T-cell (primary cell): Measurements from ENCODE around the gene SHROOM3. TPM values are rescaled to one million over a fixed set of nuclear protein-coding genes. Genes with fewer than 3 reads are reported as not detected.

ENCODE experiments used
- ATAC-seq, 4 experiments: fragments of 200-7000 bp in 3 of 4; fragments of 150-1000 bp in 1 of 4; cut with Tn5 transposase; replicated peaks in 1 of 4; 1 replicate in 3 of 4; 2 replicates in 1 of 4; pipeline ENCODE4 v1.10.0; 2021; ENCODE audit warnings: moderate library complexity in 3 of 4, mild to moderate bottlenecking in 2 of 4, moderate number of reproducible peaks in 1 of 4
- CTCF ChIA-PET, 2 donors: fragments of 300-600 bp; sonication (Branson Sonifier 250); formaldehyde crosslinking; loops; one replicate each; lab custom pipeline; 2022; ENCODE audit warnings: antibody characterized with exemption in 2 of 2; lab: Charles Lee
- POLR2A ChIA-PET, 2 donors: fragments of 300-600 bp; sonication (Branson Sonifier 250); formaldehyde crosslinking; loops; one replicate each; lab custom pipeline; 2022; ENCODE audit warnings: antibody characterized with exemption in 2 of 2; lab: Charles Lee
- DNase-seq, 35 experiments: peaks; one replicate each; pipeline versions ENCODE4 v3.0.0 to v3.0.0-alpha.2; 2013 to 2023
- H3K27ac ChIP-seq: one replicate; pipeline ENCODE4 v1.5.1; 2013; ENCODE audit warnings: low read length
- H3K27me3 ChIP-seq, 2 experiments: replicated peaks in 1 of 2; 1 replicate in 1 of 2; 2 replicates in 1 of 2; pipeline versions ENCODE4 v1.6.1 to v1.7.0; 2013; ENCODE audit warnings: low read length in 1 of 2, mixed read lengths in 1 of 2; ENCODE audit not compliant: control insufficient read depth in 2 of 2, insufficient read depth in 2 of 2; ENCODE audit errors: extremely low read depth in 1 of 2
- H3K36me3 ChIP-seq, 2 donors: 1 replicate in 1 of 2; 2 replicates in 1 of 2; pipeline versions ENCODE4 v1.6.1 to v1.7.0; 2013; ENCODE audit warnings: low read length in 1 of 2; ENCODE audit not compliant: control insufficient read depth in 2 of 2, insufficient read depth in 1 of 2; ENCODE audit errors: extremely low read depth in 1 of 2
- H3K4me1 ChIP-seq, 2 experiments: 1 replicate in 1 of 2; 2 replicates in 1 of 2; pipeline versions ENCODE4 v1.6.1 to v1.7.0; 2013; ENCODE audit warnings: low read length in 2 of 2, mixed read lengths in 1 of 2; ENCODE audit not compliant: insufficient read depth in 2 of 2, control insufficient read depth in 1 of 2; ENCODE audit errors: extremely low read depth in 1 of 2
- H3K4me3 ChIP-seq, 2 donors: 1 replicate in 1 of 2; 2 replicates in 1 of 2; pipeline versions ENCODE4 v1.5.1 to v1.7.0; 2013; ENCODE audit warnings: mild to moderate bottlenecking in 2 of 2, low read length in 1 of 2, moderate library complexity in 1 of 2; ENCODE audit not compliant: control insufficient read depth in 1 of 2; ENCODE audit errors: extremely low read depth in 1 of 2
- H3K9me3 ChIP-seq: 2 replicates; pipeline ENCODE4 v1.7.0; 2013
- H3K27ac Mint-ChIP-seq, 2 donors: one replicate each; pipeline ENCODE4 v1.8.0; 2020 to 2021; ENCODE audit warnings: mild to moderate bottlenecking in 2 of 2, mixed read lengths in 2 of 2
- H3K27me3 Mint-ChIP-seq, 2 donors: one replicate each; pipeline ENCODE4 v1.8.0; 2021 to 2022; ENCODE audit warnings: mixed read lengths in 2 of 2
- H3K36me3 Mint-ChIP-seq: one replicate; pipeline ENCODE4 v1.8.0; 2021; ENCODE audit warnings: mixed read lengths
- H3K4me1 Mint-ChIP-seq, 3 donors: one replicate each; pipeline ENCODE4 v1.8.0; 2020 to 2022; ENCODE audit warnings: mixed read lengths in 3 of 3, mild to moderate bottlenecking in 1 of 3
- H3K4me3 Mint-ChIP-seq, 3 donors: one replicate each; pipeline ENCODE4 v1.8.0; 2020 to 2022; ENCODE audit warnings: mild to moderate bottlenecking in 3 of 3, mixed read lengths in 3 of 3, moderate library complexity in 3 of 3
- H3K9me3 Mint-ChIP-seq, 3 donors: one replicate each; pipeline ENCODE4 v1.8.0; 2020 to 2022; ENCODE audit warnings: mixed read lengths in 3 of 3
- WGBS: methylation state at CpG from one replicate; pipeline ENCODE4 v1.1.5; 2013; ENCODE audit warnings: missing lambda C conversion rate; ENCODE audit not compliant: insufficient coverage; 5-methylcytosine and 5-hydroxymethylcytosine counted together
- total RNA-seq, 35 experiments: library from RNA in 6 of 35; stranded (reverse) in 6 of 35; fragments of 120-200 nt in 1 of 35; gene quantifications; one replicate each; pipeline versions ENCODE4 v1.2.1 to v1.2.4 and lab custom pipeline; 2013 to 2026

The SHROOM3 gene
- total RNA-seq, 5 donors from 2014 or later (not counting 1 experiment from before 2014, with no cell fraction given): 0.22 to 1.1 (median 0.33) TPM; not detected in 2

- Mint-ChIP-seq H3K4me3 (no peak overlapping the region), H3K27ac (no peak overlapping the region), H3K27me3 (peaks cover 2 to 8% of the 10 kb centered on the region in 2 donors), H3K9me3 (peaks cover 12 to 25% (median 16%) of the 10 kb centered on the region in 3 donors), H3K4me1 (no peaks in the 10 kb centered on the region), H3K36me3 (no peaks in the 10 kb centered on the region)
- DNase-seq: no peak
- Histone ChIP-seq H3K4me1 (no peaks in the 10 kb centered on the region), H3K9me3 (no peaks in the 10 kb centered on the region), H3K27me3 (peaks cover 0 to 7% of the 10 kb centered on the region in 2 experiments), H3K4me3 (no peak overlapping the region), H3K27ac (no peak overlapping the region), H3K36me3 (no peaks in the 10 kb centered on the region)
- CTCF ChIA-PET: interaction anchor here in 1 of 2 donors (0.6 to 0.7 kb wide), 2 partner anchors 135 to 300 kb away, joined by 3 to 4 read pairs; no protein-coding TSS in a partner anchor
- POLR2A ChIA-PET: no interaction called here
- 89% methylated on average over 7 of the region's 10 CpGs for WGBS
- ATAC-seq: no peak
Observed at GRCh38 chr4:76809594-76810305, 374.7 kb downstream of the SHROOM3 start.

- ChIA-PET CTCF (no interaction called here), POLR2A (interaction anchor here in 1 of 2 donors (0.6 kb wide), 1 partner anchor 37 kb away, joined by 3 read pairs; no protein-coding TSS in a partner anchor)
- no peaks in the 10 kb centered on the region for H3K4me1 Mint-ChIP-seq
Observed at GRCh38 chr4:76811604-76812412, 376.8 kb downstream of the SHROOM3 start.

GRCh38 chr4:76813070-76813469 lies 378.0 kb downstream of the SHROOM3 start:
- ChIA-PET POLR2A (no interaction called here), CTCF (no interaction called here)
- no peak for DNase-seq
- no peaks in the 10 kb centered on the region for H3K9me3 ChIP-seq
- H3K27ac Mint-ChIP-seq: no peak overlapping the region
- no peaks in the 10 kb centered on the region for H3K4me1 Mint-ChIP-seq
- peaks cover 0 to 9% of the 10 kb centered on the region in 2 experiments for H3K27me3 ChIP-seq
- H3K4me3 Mint-ChIP-seq: no peak overlapping the region
- H3K4me1 ChIP-seq: no peaks in the 10 kb centered on the region
- no peak overlapping the region for H3K27ac ChIP-seq
- peaks cover 8 to 15% (median 9%) of the 10 kb centered on the region in 3 donors for H3K9me3 Mint-ChIP-seq
- H3K36me3 Mint-ChIP-seq: no peaks in the 10 kb centered on the region
- H3K4me3 ChIP-seq: no peak overlapping the region
- WGBS: no CpG with 5 or more reads among the region's 4 CpGs
- H3K27me3 Mint-ChIP-seq: peaks cover 0 to 8% of the 10 kb centered on the region in 2 donors
- ATAC-seq: no peak
- no peaks in the 10 kb centered on the region for H3K36me3 ChIP-seq

More at GRCh38 chr4:76811604-76812412, 376.8 kb downstream of the SHROOM3 start:
- Histone ChIP-seq H3K36me3 (no peaks in the 10 kb centered on the region), H3K27ac (no peak overlapping the region), H3K4me3 (no peak overlapping the region), H3K27me3 (peaks cover 0 to 9% of the 10 kb centered on the region in 2 experiments), H3K9me3 (no peaks in the 10 kb centered on the region), H3K4me1 (no peaks in the 10 kb centered on the region)
- no peak for DNase-seq
- peaks cover 12 to 25% (median 12%) of the 10 kb centered on the region in 3 donors for H3K9me3 Mint-ChIP-seq
- no peak overlapping the region for H3K27ac Mint-ChIP-seq
- no peaks in the 10 kb centered on the region for H3K36me3 Mint-ChIP-seq
- 78% methylated on average over 4 of the region's 12 CpGs for WGBS
- no peak overlapping the region for H3K4me3 Mint-ChIP-seq
- H3K27me3 Mint-ChIP-seq: peaks cover 2 to 8% of the 10 kb centered on the region in 2 donors
- ATAC-seq: no peak

- H3K27me3 ChIP-seq: peaks cover 0 to 14% of the 10 kb centered on the region in 2 experiments
- no peaks in the 10 kb centered on the region for H3K36me3 ChIP-seq
- Mint-ChIP-seq H3K27ac (no peak overlapping the region), H3K4me3 (no peak overlapping the region), H3K4me1 (no peaks in the 10 kb centered on the region), H3K36me3 (no peaks in the 10 kb centered on the region), H3K27me3 (peaks cover 9 to 23% of the 10 kb centered on the region in 2 donors), H3K9me3 (peaks cover 0 to 13% (median 2%) of the 10 kb centered on the region in 3 donors)
- ChIA-PET POLR2A (no interaction called here), CTCF (no interaction called here)
- no peak overlapping the region for H3K4me3 ChIP-seq
- H3K27ac ChIP-seq: no peak overlapping the region
- DNase-seq (no peak), ATAC-seq (no peak)
- H3K4me1 ChIP-seq: no peaks in the 10 kb centered on the region
- no peaks in the 10 kb centered on the region for H3K9me3 ChIP-seq
- no CpG with 5 or more reads among the region's 1 CpG for WGBS
Observed at GRCh38 chr4:76821641-76822040, 386.6 kb downstream of the SHROOM3 start.

- no peak overlapping the region for H3K4me3 ChIP-seq
- no peaks in the 10 kb centered on the region for H3K36me3 ChIP-seq
- Mint-ChIP-seq H3K36me3 (no peaks in the 10 kb centered on the region), H3K9me3 (peaks cover 0 to 13% (median 2%) of the 10 kb centered on the region in 3 donors), H3K27ac (no peak overlapping the region), H3K4me1 (no peaks in the 10 kb centered on the region), H3K27me3 (peaks cover 9 to 23% of the 10 kb centered on the region in 2 donors), H3K4me3 (no peak overlapping the region)
- no peak for DNase-seq
- CTCF ChIA-PET: no interaction called here
- H3K4me1 ChIP-seq: no peaks in the 10 kb centered on the region
- POLR2A ChIA-PET: no interaction called here
- WGBS: 85% methylated on average over 6 of the region's 8 CpGs
- no peaks in the 10 kb centered on the region for H3K9me3 ChIP-seq
- H3K27me3 ChIP-seq: peaks cover 0 to 14% of the 10 kb centered on the region in 2 experiments
- no peak for ATAC-seq
- H3K27ac ChIP-seq: no peak overlapping the region
Observed at GRCh38 chr4:76822303-76822702, 387.3 kb downstream of the SHROOM3 start.

- Histone ChIP-seq H3K4me1 (no peaks in the 10 kb centered on the region), H3K4me3 (no peak overlapping the region), H3K36me3 (no peaks in the 10 kb centered on the region), H3K27ac (no peak overlapping the region), H3K9me3 (no peaks in the 10 kb centered on the region), H3K27me3 (peaks cover 0 to 14% of the 10 kb centered on the region in 2 experiments)
- Mint-ChIP-seq H3K4me1 (no peaks in the 10 kb centered on the region), H3K36me3 (no peaks in the 10 kb centered on the region), H3K4me3 (no peak overlapping the region), H3K27me3 (peaks cover 9 to 23% of the 10 kb centered on the region in 2 donors), H3K9me3 (peaks cover 0 to 10% (median 2%) of the 10 kb centered on the region in 3 donors), H3K27ac (no peak overlapping the region)
- DNase-seq (no peak), ATAC-seq (no peak)
- POLR2A ChIA-PET: no interaction called here
- CTCF ChIA-PET: interaction anchor here in 1 of 2 donors (0.6 kb wide), 1 partner anchor 17 kb away, joined by 4 read pairs; no protein-coding TSS in a partner anchor
- WGBS: no CpG with 5 or more reads among the region's 1 CpG
Observed at GRCh38 chr4:76823495-76823894, 388.5 kb downstream of the SHROOM3 start.
